PFSK-1 (cell line): ENCODE results near the gene EVC2.

Source experiments
- REST ChIP-seq, 2 experiments: IDR thresholded peaks; 2 replicates each; pipeline versions ENCODE4 v1.6.1 to v1.8.0; 2011 to 2012; ENCODE audit warnings: low read depth in 2 of 2, low read length in 2 of 2, control low read depth in 1 of 2, inconsistent platforms in 1 of 2, mild to moderate bottlenecking in 1 of 2, moderate library complexity in 1 of 2; ENCODE audit not compliant: insufficient read depth in 1 of 2
- SIN3A ChIP-seq: IDR thresholded peaks from 2 replicates; pipeline ENCODE4 v1.6.1; 2012; ENCODE audit warnings: mild to moderate bottlenecking, low read length, moderate library complexity, borderline replicate concordance; ENCODE audit not compliant: insufficient read depth

DNA sequence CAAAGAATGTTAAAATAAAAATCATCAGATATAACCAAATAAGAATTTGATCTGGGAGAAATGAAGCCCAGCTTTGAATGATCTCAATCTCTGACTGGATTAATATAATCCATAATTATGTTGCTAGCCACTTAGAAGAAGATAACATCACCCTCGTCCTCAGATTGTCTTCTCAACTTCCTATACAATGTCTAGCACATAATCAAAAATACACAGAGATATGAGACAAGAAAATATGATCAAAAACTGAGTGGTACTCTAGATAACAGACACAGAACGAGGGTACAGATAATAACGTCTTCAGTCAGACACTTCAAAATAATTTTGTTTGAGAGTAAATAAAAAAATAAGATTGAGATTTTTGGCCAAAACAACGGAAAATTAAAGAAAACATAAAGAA lies 47.1 kb downstream of the EVC2 start:
- TF ChIP-seq SIN3A (no peak), REST (IDR thresholded peaks at IDR 0.05; ENCODE audit: insufficient read depth in 1 of 2, low read depth in 2 of 2, low read length in 2 of 2) (no peak)
